ENCODE results near the gene TNFRSF8. TPM values are rescaled to one million over a fixed set of nuclear protein-coding genes. Genes with fewer than 3 reads are reported as not detected.
"Not testable (repeated sequence)": the region's sequence is repeated elsewhere in the genome, so short reads cannot be mapped to it uniquely, and the experiment has no call there.

The TNFRSF8 gene
- total RNA-seq, 4 donors from 2014 or later = not detected

GRCh38 chr1:12040457-12041051 lies 22.5 kb upstream of the TNFRSF8 start:
- Histone ChIP-seq H3K27me3 (no peaks in the 10 kb centered on the region), H3K4me3 (replicated peaks in 1 of 3) (no peak overlapping the region), H3K9me3 (no peaks in the 10 kb centered on the region), H3K4me1 (peaks cover 5 to 14% of the 10 kb centered on the region in 2 donors), H3K27ac (peak overlapping the region in 1 of 3 donors; percentile 46), H3K36me3 (no peaks in the 10 kb centered on the region)
- intact Hi-C loops (cut with DNase I) = no loop called here
- TF ChIP-seq POLR2A (IDR thresholded peaks at IDR 0.05) (no peak), CTCF (IDR thresholded peaks at IDR 0.05) (no peak)
- WGBS, 2 donors = 19 to 31% methylated on average over 5 to 6 of the region's 6 CpGs
- peak; percentile 90 to 94 for DNase-seq

- intact Hi-C loops (cut with DNase I); H3K9me3 ChIP-seq; H3K4me3 ChIP-seq (replicated peaks in 1 of 3); DNase-seq; H3K36me3 ChIP-seq; H3K27ac ChIP-seq; H3K27me3 ChIP-seq: not testable (repeated sequence)
- 76 to 85% methylated on average over 15 of the region's 15 CpGs for WGBS, 2 donors
- peaks cover 5 to 14% of the 10 kb centered on the region in 2 donors for H3K4me1 ChIP-seq
These were observed 18.8 kb upstream of the TNFRSF8 start for GRCh38 chr1:12044187-12044877.

- TF ChIP-seq POLR2A (IDR thresholded peaks at IDR 0.05) = no peak
- TF ChIP-seq CTCF (IDR thresholded peaks at IDR 0.05) = no peak
- H3K9me3 ChIP-seq = no peaks in the 10 kb centered on the region
- H3K4me3 ChIP-seq (replicated peaks in 1 of 3) = no peak overlapping the region
- H3K27me3 ChIP-seq = no peaks in the 10 kb centered on the region
- H3K4me1 ChIP-seq = no peaks in the 10 kb centered on the region
- intact Hi-C loops (cut with DNase I) = no loop called here
- 92 to 96% methylated on average over 5 to 6 of the region's 6 CpGs for WGBS, 2 donors
- no peak overlapping the region for H3K27ac ChIP-seq
- H3K36me3 ChIP-seq = no peaks in the 10 kb centered on the region
- no peak for DNase-seq
These were observed 16.4 kb upstream of the TNFRSF8 start for GRCh38 chr1:12046749-12047119.

- TF ChIP-seq CTCF (IDR thresholded peaks at IDR 0.05) = no peak
- no peak for TF ChIP-seq POLR2A (IDR thresholded peaks at IDR 0.05)
- Histone ChIP-seq H3K9me3 (no peaks in the 10 kb centered on the region), H3K27ac (no peak overlapping the region), H3K4me3 (replicated peaks in 1 of 3) (no peak overlapping the region), H3K4me1 (no peaks in the 10 kb centered on the region), H3K27me3 (no peaks in the 10 kb centered on the region), H3K36me3 (no peaks in the 10 kb centered on the region)
- 64 to 65% methylated on average over 17 to 18 of the region's 18 CpGs for WGBS, 2 donors
- intact Hi-C loops (cut with DNase I) = no loop called here
- DNase-seq = no peak
These were observed 15.8 kb upstream of the TNFRSF8 start for GRCh38 chr1:12047120-12047876.

GRCh38 chr1:12048372-12048771 lies 14.7 kb upstream of the TNFRSF8 start:
- WGBS, 2 donors = 41 to 62% methylated on average over 2 of the region's 2 CpGs
- Histone ChIP-seq H3K9me3 (no peaks in the 10 kb centered on the region), H3K4me3 (replicated peaks in 1 of 3) (no peak overlapping the region), H3K27ac (no peak overlapping the region), H3K36me3 (no peaks in the 10 kb centered on the region), H3K4me1 (no peaks in the 10 kb centered on the region), H3K27me3 (no peaks in the 10 kb centered on the region)
- TF ChIP-seq POLR2A (IDR thresholded peaks at IDR 0.05) (no peak), CTCF (IDR thresholded peaks at IDR 0.05) (no peak)
- DNase-seq = no peak
- intact Hi-C loops (cut with DNase I) = no loop called here

Data from thyroid gland (tissue), 4 donors.